GM21529 (cell line): ENCODE measurements around the gene CFHR3.
"Not testable (repeated sequence)": the region's sequence is repeated elsewhere in the genome, so short reads cannot be mapped to it uniquely, and the experiment has no call there.

Source experiments
- ATAC-seq: cut with Tn5 transposase; IDR thresholded peaks from one replicate; pipeline ENCODE4 v1.9.1; 2021; ENCODE audit not compliant: unreplicated experiment

Gene CFHR3

GRCh38 chr1:196774603-196775002 is at the start of gene CFHR3:
TSS of gene CFHR3 (plus strand) at chr1:196774840. CDS start at chr1:196774887, 47 bp downstream.
- peak; percentile 91 for ATAC-seq

- no peak for ATAC-seq
These were observed 42.1 kb upstream of the CFHR3 start for GRCh38 chr1:196732526-196732925.

- ATAC-seq = no peak
These were observed 41.3 kb upstream of the CFHR3 start for GRCh38 chr1:196733091-196733970.

- ATAC-seq = no peak
These were observed 40.6 kb upstream of the CFHR3 start for GRCh38 chr1:196734006-196734405.

GRCh38 chr1:196734460-196734859 is 40.2 kb upstream of the CFHR3 start:
- no peak for ATAC-seq

- no peak for ATAC-seq
These were observed 35.9 kb upstream of the CFHR3 start for GRCh38 chr1:196738730-196739129.

- not testable (repeated sequence) for ATAC-seq
These were observed 31.4 kb upstream of the CFHR3 start for GRCh38 chr1:196743244-196743643.

GRCh38 chr1:196765019-196765740 is 9.5 kb upstream of the CFHR3 start:
- ATAC-seq = not testable (repeated sequence)

- not testable (repeated sequence) for ATAC-seq
These were observed 4.8 kb upstream of the CFHR3 start for GRCh38 chr1:196769823-196770222.

- no peak for ATAC-seq
These were observed 927 bp upstream of the CFHR3 start for GRCh38 chr1:196773713-196774112.

GRCh38 chr1:196774175-196774574 is 465 bp upstream of the CFHR3 start:
- ATAC-seq = no peak

- ATAC-seq = no peak
These were observed 3.0 kb downstream of the CFHR3 start for GRCh38 chr1:196777603-196778002.

GRCh38 chr1:196779093-196779492 is 4.5 kb downstream of the CFHR3 start:
- ATAC-seq = no peak

- ATAC-seq = not testable (repeated sequence)
These were observed 16.6 kb downstream of the CFHR3 start for GRCh38 chr1:196791252-196791651.

- ATAC-seq = not testable (repeated sequence)
These were observed 19.5 kb downstream of the CFHR3 start for GRCh38 chr1:196794103-196794502.

GRCh38 chr1:196797891-196798290 is 23.3 kb downstream of the CFHR3 start:
- ATAC-seq = no peak

GRCh38 chr1:196801920-196802319 is 27.3 kb downstream of the CFHR3 start:
- not testable (repeated sequence) for ATAC-seq

- ATAC-seq = no peak
These were observed 34.0 kb downstream of the CFHR3 start for GRCh38 chr1:196808529-196809235.

- not testable (repeated sequence) for ATAC-seq
These were observed 42.8 kb downstream of the CFHR3 start for GRCh38 chr1:196817442-196817841.

GRCh38 chr1:196819531-196819930 is 44.9 kb downstream of the CFHR3 start, which contains the start of gene CFHR1:
TSS of gene CFHR1 (plus strand) at chr1:196819731. CDS start at chr1:196819845, 114 bp downstream.
- not testable (repeated sequence) for ATAC-seq

- ATAC-seq = peak; percentile 99
These were observed 53.2 kb downstream of the CFHR3 start for GRCh38 chr1:196827860-196828259.
